G401.6 (cell line): ENCODE data around the gene EIPR1.
"Not testable (repeated sequence)": the region's sequence is repeated elsewhere in the genome, so short reads cannot be mapped to it uniquely, and the experiment has no call there.

Experiments used
- FAIRE-seq: peaks from 2 replicates; lab custom pipeline; 2012; peaks lifted over from hg19 to GRCh38; lab: Jason Lieb, UNC

Gene EIPR1

GRCh38 chr2:3403587-3404334, 26.1 kb upstream of the EIPR1 start:
- no peak for FAIRE-seq

GRCh38 chr2:3399829-3400228, 22.2 kb upstream of the EIPR1 start:
- no peak for FAIRE-seq

DNA sequence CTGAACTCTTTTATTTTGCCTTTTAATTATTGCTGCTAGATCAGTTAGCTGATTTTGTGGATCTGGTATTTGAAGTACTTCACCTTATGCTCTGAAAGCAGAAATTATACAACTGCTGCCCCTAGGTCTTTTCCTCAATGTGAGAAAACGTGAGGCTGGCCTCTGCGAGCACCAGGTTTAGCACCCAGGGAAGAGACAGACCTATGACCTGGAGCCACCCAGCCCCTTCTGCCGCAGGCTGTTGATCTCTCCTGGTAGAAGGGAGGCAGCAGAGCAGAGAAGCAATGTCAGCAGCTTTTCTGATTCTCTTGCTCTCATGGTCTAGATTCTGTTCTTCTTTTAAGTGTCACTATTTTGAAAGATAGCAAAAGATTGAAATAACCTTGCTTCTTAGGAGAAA, 21.8 kb upstream of the EIPR1 start:
- no peak for FAIRE-seq

DNA sequence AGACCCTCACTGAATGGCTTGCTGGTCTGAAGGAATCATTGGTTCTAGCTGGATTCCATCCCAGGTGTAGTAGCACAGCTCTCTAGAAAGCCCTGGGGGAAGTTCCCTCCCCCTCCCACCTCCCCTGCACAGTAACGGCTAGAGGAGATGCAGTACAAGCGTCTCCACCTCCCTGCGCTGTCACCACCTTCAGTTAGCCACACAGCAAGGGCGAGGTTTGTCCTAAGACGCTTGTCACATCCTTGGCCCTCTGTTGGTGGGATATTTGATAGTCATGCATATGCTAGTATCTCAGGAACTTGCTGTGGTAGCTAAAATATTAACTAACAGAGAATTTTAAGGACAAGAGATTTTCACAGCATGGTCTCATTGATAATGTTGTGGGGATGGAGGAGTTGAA, 21.2 kb upstream of the EIPR1 start:
- FAIRE-seq: no peak

- no peak for FAIRE-seq
Observed at GRCh38 chr2:3396920-3397559, 19.4 kb upstream of the EIPR1 start.

DNA sequence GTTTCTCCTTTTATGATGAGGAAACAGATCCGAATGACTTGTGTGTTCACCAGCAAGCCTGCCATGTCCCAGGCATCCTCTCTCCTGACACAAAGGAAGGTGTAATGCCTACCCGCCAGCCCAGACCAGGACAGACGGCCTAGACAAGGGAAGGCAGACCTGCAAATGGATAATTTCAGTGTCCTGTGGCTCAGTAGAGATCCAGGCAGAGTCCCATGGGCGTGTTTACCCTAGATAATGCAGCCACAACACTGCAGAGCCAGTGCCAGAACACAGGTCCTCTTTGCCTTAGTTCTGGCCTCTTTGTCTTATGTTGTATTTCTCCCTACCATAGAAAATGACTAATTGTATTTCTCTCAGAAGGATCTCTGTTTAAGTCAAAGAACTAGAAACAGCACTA, 14.6 kb upstream of the EIPR1 start:
- no peak for FAIRE-seq

- FAIRE-seq: no peak
Observed at GRCh38 chr2:3390041-3390440, 12.4 kb upstream of the EIPR1 start.

- no peak for FAIRE-seq
Observed at GRCh38 chr2:3389193-3389592, 11.6 kb upstream of the EIPR1 start.

DNA sequence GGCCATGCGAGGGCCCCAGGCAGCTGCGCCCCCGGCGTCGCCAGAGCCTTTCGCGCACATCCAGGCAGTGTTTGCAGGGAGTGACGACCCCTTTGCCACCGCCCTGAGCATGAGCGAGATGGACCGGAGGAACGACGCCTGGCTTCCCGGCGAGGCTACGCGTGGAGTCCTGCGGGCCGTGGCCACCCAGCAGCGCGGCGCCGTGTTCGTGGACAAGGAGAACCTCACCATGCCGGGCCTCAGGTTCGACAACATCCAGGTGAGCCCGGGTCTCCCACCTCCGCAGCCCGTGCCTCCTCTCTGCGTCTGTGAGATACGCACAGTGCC, 10.8 kb upstream of the EIPR1 start:
- FAIRE-seq: no peak

DNA sequence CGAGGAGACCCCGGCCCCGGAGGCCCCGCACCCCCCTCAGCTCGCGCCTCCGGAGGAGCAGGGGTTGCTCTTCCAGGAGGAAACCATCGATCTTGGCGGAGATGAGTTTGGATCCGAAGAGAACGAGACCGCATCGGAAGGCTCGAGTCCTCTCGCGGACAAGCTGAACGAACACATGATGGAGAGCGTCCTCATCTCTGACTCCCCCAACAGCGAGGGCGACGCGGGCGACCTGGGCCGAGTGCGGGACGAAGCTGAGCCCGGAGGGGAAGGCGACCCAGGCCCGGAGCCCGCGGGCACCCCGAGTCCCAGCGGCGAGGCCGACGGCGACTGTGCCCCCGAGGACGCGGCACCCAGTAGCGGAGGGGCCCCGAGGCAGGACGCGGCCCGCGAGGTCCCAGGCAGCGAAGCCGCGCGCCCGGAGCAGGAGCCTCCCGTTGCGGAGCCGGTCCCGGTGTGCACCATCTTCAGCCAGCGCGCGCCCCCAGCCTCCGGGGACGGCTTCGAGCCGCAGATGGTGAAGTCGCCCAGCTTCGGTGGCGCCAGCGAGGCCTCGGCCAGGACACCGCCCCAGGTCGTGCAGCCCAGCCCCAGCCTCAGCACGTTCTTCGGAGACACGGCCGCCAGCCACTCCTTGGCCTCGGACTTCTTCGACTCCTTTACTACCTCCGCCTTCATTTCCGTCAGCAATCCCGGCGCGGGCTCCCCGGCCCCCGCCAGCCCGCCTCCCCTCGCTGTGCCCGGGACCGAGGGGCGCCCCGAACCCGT, 10.2 kb upstream of the EIPR1 start:
- no peak for FAIRE-seq

DNA sequence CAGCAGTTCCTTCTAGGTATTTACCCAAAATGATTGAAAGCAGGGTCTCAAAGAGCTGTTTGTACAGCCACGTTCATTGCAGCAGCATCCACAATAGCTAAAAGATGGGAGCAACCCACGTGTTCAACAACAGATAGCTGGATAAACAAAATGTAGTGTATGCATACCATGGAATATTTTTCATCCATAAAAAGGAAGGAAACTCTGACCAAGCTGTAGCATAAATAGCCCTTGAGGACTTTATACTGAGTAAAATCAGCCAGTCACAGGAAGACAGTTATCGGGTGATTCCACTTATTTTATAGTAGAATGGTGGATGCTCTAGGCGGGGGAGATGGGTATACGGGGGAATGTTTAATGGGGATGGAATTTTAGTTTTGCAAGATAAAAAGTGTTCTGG, 9.4 kb upstream of the EIPR1 start:
- no peak for FAIRE-seq

DNA sequence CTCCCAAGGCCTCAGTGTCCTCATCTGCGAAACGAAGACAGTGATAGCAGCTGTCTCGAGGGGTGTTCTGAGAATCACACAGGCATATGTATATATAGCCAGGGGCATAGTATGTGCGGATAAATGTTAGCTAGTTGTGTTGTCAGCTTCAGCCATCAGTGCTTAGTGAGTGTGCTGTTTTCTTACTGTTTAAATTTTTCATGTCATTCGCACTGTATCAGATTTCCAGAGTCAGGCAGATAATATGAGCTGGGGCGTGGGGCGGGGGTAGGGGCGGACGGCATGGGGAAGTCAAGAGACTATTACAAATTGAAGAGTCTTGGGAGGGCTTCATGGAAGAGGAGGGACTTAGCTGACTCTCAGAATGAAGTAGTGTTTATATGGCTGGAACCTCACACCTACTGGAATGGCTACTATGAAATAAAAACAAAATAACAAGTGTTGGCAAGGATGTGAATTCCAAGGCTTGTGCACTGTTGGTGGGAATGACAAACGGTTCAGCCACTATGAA, 8.9 kb upstream of the EIPR1 start:
- FAIRE-seq: no peak

- FAIRE-seq: peak; percentile 67
Observed at GRCh38 chr2:3379647-3380534, 2.3 kb upstream of the EIPR1 start, which contains the start of gene TRAPPC12. TSS of gene TRAPPC12 (plus strand) at chr2:3379694. CDS start at chr2:3387624, 7,930 bp downstream.

DNA sequence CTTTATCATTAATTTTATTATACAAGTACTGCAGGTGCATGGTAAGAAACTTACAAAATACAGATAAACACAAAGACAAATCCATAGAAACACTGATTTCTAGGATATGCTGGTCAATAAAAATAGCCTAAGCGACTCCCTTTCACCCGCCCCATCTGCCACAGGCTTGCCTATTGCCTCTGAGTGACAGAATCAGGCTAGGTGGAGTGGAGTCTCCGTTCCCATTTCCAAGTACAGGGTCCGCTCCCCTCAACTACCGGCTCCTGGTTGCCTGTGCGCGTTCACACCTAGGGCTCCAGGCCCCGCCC, 1.7 kb upstream of the EIPR1 start:
- no peak for FAIRE-seq

DNA sequence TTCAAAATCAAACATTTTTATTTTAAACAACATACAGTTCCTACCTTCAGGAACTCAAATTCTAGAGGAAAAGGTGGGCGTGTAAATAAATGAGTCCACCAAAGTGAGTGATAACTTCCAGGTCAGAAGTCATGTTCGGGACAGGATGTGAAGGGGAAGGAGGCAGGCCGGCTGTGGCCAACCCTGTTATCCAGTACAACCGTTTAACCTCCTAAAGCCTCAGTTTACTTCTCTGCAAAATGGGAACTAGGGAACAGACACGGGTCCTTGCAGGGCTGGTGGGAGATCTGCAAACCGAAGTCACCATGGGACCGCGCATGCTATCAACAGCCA, 373 bp downstream of the EIPR1 start:
- FAIRE-seq: no peak

- FAIRE-seq: no peak
Observed at GRCh38 chr2:3376821-3377220, 797 bp downstream of the EIPR1 start.

DNA sequence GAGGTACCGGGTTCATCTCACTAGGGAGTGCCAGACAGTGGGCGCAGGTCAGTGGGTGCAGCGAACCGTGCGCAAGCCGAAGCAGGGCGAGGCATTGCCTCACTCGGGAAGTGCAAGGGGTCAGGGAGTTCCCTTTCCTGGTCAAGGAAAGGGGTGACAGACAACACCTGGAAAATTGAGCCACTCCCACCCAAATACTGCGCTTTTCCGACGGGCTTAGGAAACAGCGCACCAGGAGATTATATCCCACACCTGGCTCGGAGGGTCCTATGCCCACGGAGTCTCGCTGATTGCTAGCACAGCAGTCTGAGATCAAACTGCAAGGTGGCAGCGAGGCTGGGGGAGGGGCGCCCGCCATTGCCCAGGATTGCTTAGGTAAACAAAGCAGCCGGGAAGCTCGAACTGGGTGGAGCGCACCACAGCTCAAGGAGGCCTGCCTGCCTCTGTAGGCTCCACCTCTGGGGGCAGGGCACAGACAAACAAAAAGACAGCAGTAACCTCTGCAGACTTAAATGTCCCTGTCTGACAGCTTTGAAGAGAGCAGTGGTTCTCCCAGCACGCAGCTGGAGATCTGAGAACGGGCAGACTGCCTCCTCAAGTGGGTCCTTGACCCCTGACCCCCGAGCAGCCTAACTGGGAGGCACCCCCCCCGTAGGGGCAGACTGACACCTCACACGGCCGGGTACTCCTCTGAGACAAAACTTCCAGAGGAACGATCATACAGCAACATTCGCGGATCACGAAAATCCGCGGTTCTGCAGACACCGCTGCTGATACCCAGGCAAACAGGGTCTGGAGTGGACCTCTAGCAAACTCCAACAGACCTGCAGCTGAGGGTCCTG, 8.1 kb downstream of the EIPR1 start:
- FAIRE-seq: not testable (repeated sequence)

DNA sequence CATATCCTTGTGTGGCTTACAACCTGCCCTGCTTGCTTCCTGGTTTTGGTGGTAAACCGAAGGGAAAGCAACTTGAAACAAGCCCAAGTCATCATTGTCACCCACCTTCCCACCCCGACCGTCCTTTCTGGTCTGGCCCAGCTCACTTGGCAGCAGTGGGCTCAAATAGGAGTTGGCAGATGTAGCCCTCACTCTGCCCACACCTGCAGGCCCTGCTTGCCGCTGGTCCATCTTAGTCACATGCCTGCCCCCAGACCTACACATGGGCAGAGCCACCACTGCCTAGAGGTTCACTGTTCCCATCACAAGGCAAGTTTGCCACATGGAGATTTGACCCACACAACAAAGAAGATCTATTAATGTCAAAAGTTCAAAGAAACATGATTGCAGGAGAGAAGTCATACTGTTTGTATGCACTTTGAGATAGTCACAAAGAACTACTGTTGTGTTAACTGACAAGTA, 9.3 kb downstream of the EIPR1 start:
- no peak for FAIRE-seq

DNA sequence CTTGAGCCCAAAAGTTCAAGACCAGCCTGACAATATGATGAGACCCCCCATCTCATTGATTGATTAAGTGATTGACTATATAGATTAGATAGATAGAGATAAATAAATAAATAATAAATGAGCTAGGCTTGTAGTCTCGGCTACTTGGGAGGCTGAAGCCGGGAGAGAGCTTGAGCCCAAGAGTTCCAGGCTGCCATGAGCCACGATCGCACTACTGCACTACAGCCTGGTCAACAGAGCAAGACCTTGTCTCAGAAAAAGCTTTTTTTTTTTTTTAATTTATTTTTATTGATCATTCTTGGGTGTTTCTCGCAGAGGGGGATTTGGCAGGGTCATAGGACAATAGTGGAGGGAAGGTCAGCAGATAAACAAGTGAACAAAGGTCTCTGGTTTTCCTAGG, 12.4 kb downstream of the EIPR1 start:
- no peak for FAIRE-seq

GRCh38 chr2:3361518-3362389, 15.9 kb downstream of the EIPR1 start:
- no peak for FAIRE-seq
